HG03575 (cell line): ENCODE measurements around the gene NVL.

Source experiments
- ATAC-seq: cut with Tn5 transposase; IDR thresholded peaks from one replicate; pipeline ENCODE4 v1.9.1; 2021; ENCODE audit not compliant: unreplicated experiment, insufficient number of reproducible peaks, low FRiP score; ENCODE audit errors: extremely low read depth

Gene NVL

GRCh38 chr1:224298346-224299330 lies 31.3 kb downstream of the NVL start:
- ATAC-seq = no peak

- no peak for ATAC-seq
Measured at GRCh38 chr1:224294775-224295174, 35.2 kb downstream of the NVL start.

- ATAC-seq = no peak
Measured at GRCh38 chr1:224292419-224292818, 37.6 kb downstream of the NVL start.

GRCh38 chr1:224289396-224289795 lies 40.6 kb downstream of the NVL start:
- no peak for ATAC-seq

GRCh38 chr1:224287714-224288113 lies 42.3 kb downstream of the NVL start:
- no peak for ATAC-seq

- ATAC-seq = no peak
Measured at GRCh38 chr1:224282140-224282539, 47.8 kb downstream of the NVL start.

GRCh38 chr1:224276771-224277487 lies 53.0 kb downstream of the NVL start:
- no peak for ATAC-seq

- ATAC-seq = no peak
Measured at GRCh38 chr1:224274970-224275626, 54.9 kb downstream of the NVL start.

- no peak for ATAC-seq
Measured at GRCh38 chr1:224273641-224274040, 56.3 kb downstream of the NVL start.

- no peak for ATAC-seq
Measured at GRCh38 chr1:224271106-224271505, 58.9 kb downstream of the NVL start.

GRCh38 chr1:224267925-224268324 lies 62.0 kb downstream of the NVL start:
- no peak for ATAC-seq

- ATAC-seq = no peak
Measured at GRCh38 chr1:224266915-224267856, 62.8 kb downstream of the NVL start.

GRCh38 chr1:224266105-224266914 lies 63.7 kb downstream of the NVL start:
- peak; percentile 58 for ATAC-seq

GRCh38 chr1:224264321-224264720 lies 65.7 kb downstream of the NVL start:
- ATAC-seq = no peak

GRCh38 chr1:224262373-224263054 lies 67.5 kb downstream of the NVL start:
- ATAC-seq = no peak

- ATAC-seq = no peak
Measured at GRCh38 chr1:224259986-224260385, 70.0 kb downstream of the NVL start.

- no peak for ATAC-seq
Measured at GRCh38 chr1:224258351-224258750, 71.6 kb downstream of the NVL start.
